GM18867 (cell line): ENCODE measurements around the gene CDH11.

Source experiments
- ATAC-seq: cut with Tn5 transposase; IDR thresholded peaks from one replicate; pipeline ENCODE4 v1.9.1; 2021; ENCODE audit warnings: mild to moderate bottlenecking, moderate library complexity; ENCODE audit not compliant: unreplicated experiment

CDH11 gene

GRCh38 chr16:65070831-65071432 is 50.9 kb downstream of the CDH11 start:
- ATAC-seq = no peak

GRCh38 chr16:65069766-65070165 is 52.1 kb downstream of the CDH11 start:
- ATAC-seq = no peak

- no peak for ATAC-seq
These were observed 52.8 kb downstream of the CDH11 start for GRCh38 chr16:65069065-65069464.

- ATAC-seq = no peak
These were observed 53.6 kb downstream of the CDH11 start for GRCh38 chr16:65068151-65068740.

- ATAC-seq = no peak
These were observed 55.2 kb downstream of the CDH11 start for GRCh38 chr16:65066651-65067050.

- no peak for ATAC-seq
These were observed 56.8 kb downstream of the CDH11 start for GRCh38 chr16:65065031-65065430.

- no peak for ATAC-seq
These were observed 57.7 kb downstream of the CDH11 start for GRCh38 chr16:65064131-65064530.

GRCh38 chr16:65062736-65063583 is 58.9 kb downstream of the CDH11 start:
- no peak for ATAC-seq

GRCh38 chr16:65061935-65062518 is 59.8 kb downstream of the CDH11 start:
- no peak for ATAC-seq

- ATAC-seq = no peak
These were observed 60.6 kb downstream of the CDH11 start for GRCh38 chr16:65061263-65061662.

GRCh38 chr16:65059406-65059980 is 62.4 kb downstream of the CDH11 start:
- ATAC-seq = no peak

GRCh38 chr16:65057184-65057583 is 64.7 kb downstream of the CDH11 start:
- ATAC-seq = no peak

GRCh38 chr16:65054457-65054856 is 67.4 kb downstream of the CDH11 start:
- no peak for ATAC-seq

- ATAC-seq = no peak
These were observed 72.2 kb downstream of the CDH11 start for GRCh38 chr16:65049679-65050078.

- no peak for ATAC-seq
These were observed 75.9 kb downstream of the CDH11 start for GRCh38 chr16:65045961-65046360.

- ATAC-seq = no peak
These were observed 77.0 kb downstream of the CDH11 start for GRCh38 chr16:65044873-65045272.

- ATAC-seq = no peak
These were observed 77.8 kb downstream of the CDH11 start for GRCh38 chr16:65044026-65044425.

- ATAC-seq = no peak
These were observed 79.2 kb downstream of the CDH11 start for GRCh38 chr16:65042438-65043365.

- ATAC-seq = no peak
These were observed 80.2 kb downstream of the CDH11 start for GRCh38 chr16:65041667-65042066.

GRCh38 chr16:65038100-65038499 is 83.8 kb downstream of the CDH11 start:
- no peak for ATAC-seq
